GM19025 (cell line): ENCODE measurements around the gene TMEM203.

Experiments
- ATAC-seq: cut with Tn5 transposase; IDR thresholded peaks from one replicate; pipeline ENCODE4 v1.9.1; 2021; ENCODE audit warnings: mild to moderate bottlenecking, low read depth, moderate library complexity; ENCODE audit not compliant: unreplicated experiment

The TMEM203 gene

GRCh38 chr9:137219757-137220316 is 14.4 kb upstream of the TMEM203 start:
- no peak for ATAC-seq

GRCh38 chr9:137218754-137219271 is 13.4 kb upstream of the TMEM203 start:
- no peak for ATAC-seq

GRCh38 chr9:137218212-137218753 is 12.8 kb upstream of the TMEM203 start:
- no peak for ATAC-seq

GRCh38 chr9:137217276-137218211 is 12.1 kb upstream of the TMEM203 start:
- ATAC-seq: no peak

GRCh38 chr9:137216188-137216965 is 10.9 kb upstream of the TMEM203 start:
- no peak for ATAC-seq

GRCh38 chr9:137215196-137215986 is 9.9 kb upstream of the TMEM203 start:
- ATAC-seq: no peak

- no peak for ATAC-seq
These were observed 9.2 kb upstream of the TMEM203 start for GRCh38 chr9:137214620-137215019.

GRCh38 chr9:137213160-137214060 is 8.0 kb upstream of the TMEM203 start:
- ATAC-seq: no peak

GRCh38 chr9:137212520-137212919 is 7.1 kb upstream of the TMEM203 start:
- no peak for ATAC-seq

- ATAC-seq: no peak
These were observed 6.1 kb upstream of the TMEM203 start for GRCh38 chr9:137211532-137211931.

- no peak for ATAC-seq
These were observed 1.2 kb upstream of the TMEM203 start for GRCh38 chr9:137206602-137207001.

- no peak for ATAC-seq
These were observed 720 bp downstream of the TMEM203 start for GRCh38 chr9:137204731-137205125.

GRCh38 chr9:137202966-137203365 is 2.5 kb downstream of the TMEM203 start:
- ATAC-seq: no peak

GRCh38 chr9:137201205-137201868 is 4.1 kb downstream of the TMEM203 start:
- no peak for ATAC-seq

- peak; percentile 85 for ATAC-seq
These were observed 4.9 kb downstream of the TMEM203 start, which contains the start of gene TPRN for GRCh38 chr9:137200311-137201204. TSS of gene TPRN (minus strand) at chr9:137200741. CDS start at chr9:137200711, 30 bp downstream.

- no peak for ATAC-seq
These were observed 5.9 kb downstream of the TMEM203 start for GRCh38 chr9:137199411-137200121.

- ATAC-seq: no peak
These were observed 6.6 kb downstream of the TMEM203 start for GRCh38 chr9:137198902-137199283.
